Measurements from ENCODE around the gene TCOF1. TPM values are rescaled to one million over a fixed set of nuclear protein-coding genes. Genes with fewer than 3 reads are reported as not detected.

Gene TCOF1
- total RNA-seq, 2 experiments from 2014 or later = 40.4 to 43.2 TPM

GRCh38 chr5:150401076-150401375 lies 43.5 kb downstream of the TCOF1 start:
- Histone ChIP-seq H3K27ac (ENCODE audit: low read depth in 1 of 2, low read length in 2 of 2) (no peak overlapping the region), H3K4me1 (ENCODE audit: insufficient read depth, low read length) (no peaks in the 10 kb centered on the region), H3K9me3 (ENCODE audit: control insufficient read depth in 1 of 2, insufficient read depth in 1 of 2, low read length in 2 of 2) (no peaks in the 10 kb centered on the region), H3K4me3 (ENCODE audit: low read length) (no peak overlapping the region), H3K27me3 (ENCODE audit: control insufficient read depth in 1 of 2, insufficient read depth in 2 of 2, low read length in 2 of 2) (no peaks in the 10 kb centered on the region), H3K36me3 (ENCODE audit: insufficient read depth, low read length) (peaks cover 91% of the 10 kb centered on the region)
- intact Hi-C loops (cut with DNase I, micrococcal nuclease) = loop anchor here in 1 of 2 experiments (5.0 kb wide), 1 partner anchor 39 kb away; no protein-coding TSS in a partner anchor
- TF ChIP-seq CTCF (IDR thresholded peaks at IDR 0.05) = no peak
- no peaks in the 10 kb centered on the region for H3K9me3 Mint-ChIP-seq
- no peaks in the 10 kb centered on the region for H3K4me1 Mint-ChIP-seq (ENCODE audit: low read depth)
- H3K4me3 Mint-ChIP-seq = no peak overlapping the region
- peak overlapping the region; percentile 45 for H3K27ac Mint-ChIP-seq
- no peaks in the 10 kb centered on the region for H3K27me3 Mint-ChIP-seq
- DNase-seq = peak in 1 of 14 experiments; percentile 17
- CTCF ChIA-PET = interaction anchor here (1.7 kb wide), 1 partner anchor 10 kb away, joined by 3 read pairs; no protein-coding TSS in a partner anchor
- ATAC-seq (ENCODE audit: poor library complexity) = no peak
- POLR2A ChIA-PET = interaction anchor here (0.7 to 2.0 kb wide), 3 partner anchors 10 to 13 kb away, joined by 3 to 9 read pairs (median 8); partner anchors contain the start of gene CD74
- peaks cover 83% of the 10 kb centered on the region for H3K36me3 Mint-ChIP-seq (ENCODE audit: low read depth)

GRCh38 chr5:150401376-150402228 lies 44.1 kb downstream of the TCOF1 start:
- POLR2A ChIA-PET = interaction anchor here (1.4 to 2.0 kb wide), 2 partner anchors 9 to 11 kb away, joined by 8 to 9 read pairs; partner anchors contain the start of gene CD74
- Histone ChIP-seq H3K27ac (ENCODE audit: low read depth in 1 of 2, low read length in 2 of 2) (no peak overlapping the region), H3K4me3 (ENCODE audit: low read length) (no peak overlapping the region), H3K4me1 (ENCODE audit: insufficient read depth, low read length) (peaks cover under 1% of the 10 kb centered on the region), H3K27me3 (ENCODE audit: control insufficient read depth in 1 of 2, insufficient read depth in 2 of 2, low read length in 2 of 2) (no peaks in the 10 kb centered on the region), H3K36me3 (ENCODE audit: insufficient read depth, low read length) (peaks cover 91% of the 10 kb centered on the region), H3K9me3 (ENCODE audit: control insufficient read depth in 1 of 2, insufficient read depth in 1 of 2, low read length in 2 of 2) (no peaks in the 10 kb centered on the region)
- Mint-ChIP-seq H3K27ac (peak overlapping the region; percentile 45), H3K4me1 (ENCODE audit: low read depth) (no peaks in the 10 kb centered on the region), H3K9me3 (no peaks in the 10 kb centered on the region), H3K27me3 (no peaks in the 10 kb centered on the region), H3K36me3 (ENCODE audit: low read depth) (peaks cover 81% of the 10 kb centered on the region), H3K4me3 (peak overlapping the region; percentile 6)
- ATAC-seq (ENCODE audit: poor library complexity) (no peak), DNase-seq (peak in 1 of 14 experiments; percentile 16)
- no peak for TF ChIP-seq CTCF (IDR thresholded peaks at IDR 0.05)
- intact Hi-C loops (cut with DNase I, micrococcal nuclease) = loop anchor here in 1 of 2 experiments (5.0 kb wide), 1 partner anchor 39 kb away; no protein-coding TSS in a partner anchor
- CTCF ChIA-PET = interaction anchor here (1.7 kb wide), 1 partner anchor 10 kb away, joined by 3 read pairs; no protein-coding TSS in a partner anchor

GRCh38 chr5:150402229-150402773 lies 44.8 kb downstream of the TCOF1 start:
- intact Hi-C loops (cut with DNase I, micrococcal nuclease) = loop anchor here in 1 of 2 experiments (5.0 kb wide), 1 partner anchor 40 kb away; no protein-coding TSS in a partner anchor
- H3K4me3 ChIP-seq (ENCODE audit: low read length) = no peak overlapping the region
- H3K9me3 ChIP-seq (ENCODE audit: control insufficient read depth in 1 of 2, insufficient read depth in 1 of 2, low read length in 2 of 2) = no peaks in the 10 kb centered on the region
- peaks cover 92% of the 10 kb centered on the region for H3K36me3 ChIP-seq (ENCODE audit: insufficient read depth, low read length)
- no peaks in the 10 kb centered on the region for H3K4me1 Mint-ChIP-seq (ENCODE audit: low read depth)
- no peak overlapping the region for H3K27ac ChIP-seq (ENCODE audit: low read depth in 1 of 2, low read length in 2 of 2)
- DNase-seq (peak in 1 of 14 experiments; percentile 18), ATAC-seq (ENCODE audit: poor library complexity) (no peak)
- POLR2A ChIA-PET = interaction anchor here (2.0 kb wide), 1 partner anchor 9 kb away, joined by 9 read pairs; no protein-coding TSS in a partner anchor
- H3K4me1 ChIP-seq (ENCODE audit: insufficient read depth, low read length) = peaks cover 6% of the 10 kb centered on the region
- CTCF ChIA-PET = interaction anchor here (1.7 kb wide), 1 partner anchor 9 kb away, joined by 3 read pairs; no protein-coding TSS in a partner anchor
- no peaks in the 10 kb centered on the region for H3K9me3 Mint-ChIP-seq
- no peak for TF ChIP-seq CTCF (IDR thresholded peaks at IDR 0.05)
- H3K4me3 Mint-ChIP-seq = no peak overlapping the region
- no peaks in the 10 kb centered on the region for H3K27me3 ChIP-seq (ENCODE audit: control insufficient read depth in 1 of 2, insufficient read depth in 2 of 2, low read length in 2 of 2)
- H3K27ac Mint-ChIP-seq = no peak overlapping the region
- peaks cover 78% of the 10 kb centered on the region for H3K36me3 Mint-ChIP-seq (ENCODE audit: low read depth)
- no peaks in the 10 kb centered on the region for H3K27me3 Mint-ChIP-seq
